OCI-LY7 (cell line): ENCODE data around the gene LRP1B.

Source experiments
- EZH2phosphoT487 ChIP-seq: fragments of 200-600 bp; sonication (generic); IDR thresholded peaks from 2 replicates; pipeline ENCODE4 v1.6.1; 2018; ENCODE audit warnings: low read depth, borderline replicate concordance, mild to moderate bottlenecking, mixed run types, antibody characterized with exemption, low read length, moderate library complexity, mixed read lengths
- TF ChIP-seq, protein P1 (sequence below): fragments of 200-600 bp; sonication (generic); conservative IDR thresholded peaks from 2 replicates; pipeline ENCODE4 v1.5.1; 2014; ENCODE audit warnings: mild to moderate bottlenecking, antibody characterized with exemption, low read length, moderate library complexity, mixed read lengths

DNA sequence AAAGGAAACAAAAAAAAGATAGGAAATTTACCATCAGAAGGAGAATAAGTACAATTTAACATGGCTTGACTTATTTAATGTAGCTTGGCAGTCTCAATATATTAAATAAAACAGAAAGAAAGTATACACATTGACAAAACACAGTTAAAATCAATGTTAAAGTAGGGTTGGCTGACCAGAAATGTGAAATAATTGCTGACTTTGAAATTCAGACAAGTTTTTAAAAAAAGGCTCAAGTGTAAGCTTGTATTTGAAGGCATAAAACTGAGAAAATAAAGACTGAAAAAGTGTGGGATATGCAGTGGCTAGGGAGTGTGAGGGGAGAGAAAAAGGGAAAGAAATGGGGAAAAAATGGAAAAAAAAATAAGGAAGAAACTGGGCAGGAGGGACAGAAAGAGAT lies 665.8 kb downstream of the LRP1B start:
- TF ChIP-seq, protein P1, sequence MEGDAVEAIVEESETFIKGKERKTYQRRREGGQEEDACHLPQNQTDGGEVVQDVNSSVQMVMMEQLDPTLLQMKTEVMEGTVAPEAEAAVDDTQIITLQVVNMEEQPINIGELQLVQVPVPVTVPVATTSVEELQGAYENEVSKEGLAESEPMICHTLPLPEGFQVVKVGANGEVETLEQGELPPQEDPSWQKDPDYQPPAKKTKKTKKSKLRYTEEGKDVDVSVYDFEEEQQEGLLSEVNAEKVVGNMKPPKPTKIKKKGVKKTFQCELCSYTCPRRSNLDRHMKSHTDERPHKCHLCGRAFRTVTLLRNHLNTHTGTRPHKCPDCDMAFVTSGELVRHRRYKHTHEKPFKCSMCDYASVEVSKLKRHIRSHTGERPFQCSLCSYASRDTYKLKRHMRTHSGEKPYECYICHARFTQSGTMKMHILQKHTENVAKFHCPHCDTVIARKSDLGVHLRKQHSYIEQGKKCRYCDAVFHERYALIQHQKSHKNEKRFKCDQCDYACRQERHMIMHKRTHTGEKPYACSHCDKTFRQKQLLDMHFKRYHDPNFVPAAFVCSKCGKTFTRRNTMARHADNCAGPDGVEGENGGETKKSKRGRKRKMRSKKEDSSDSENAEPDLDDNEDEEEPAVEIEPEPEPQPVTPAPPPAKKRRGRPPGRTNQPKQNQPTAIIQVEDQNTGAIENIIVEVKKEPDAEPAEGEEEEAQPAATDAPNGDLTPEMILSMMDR: no peak
- no peak for TF ChIP-seq EZH2phosphoT487
